HEK293T (cell line): ENCODE data around the gene MED16.

Experiments
- BHLHE40 ChIP-seq: fragments of 450-650 bp; IDR thresholded peaks from 2 replicates; pipeline ENCODE4 v1.6.1; 2016; ENCODE audit warnings: mild to moderate bottlenecking, moderate library complexity, borderline replicate concordance
- FOXA1 ChIP-seq: fragments of 450-650 bp; IDR thresholded peaks from 2 replicates; pipeline ENCODE4 v1.6.1; 2016; ENCODE audit warnings: mild to moderate bottlenecking
- FOXM1 ChIP-seq: fragments of 450-650 bp; IDR thresholded peaks from 2 replicates; pipeline ENCODE4 v1.6.1; 2017; ENCODE audit warnings: mild to moderate bottlenecking, borderline replicate concordance
- SUZ12 ChIP-seq: fragments of 450-650 bp; IDR thresholded peaks from 2 replicates; pipeline ENCODE4 v1.6.1; 2016; ENCODE audit warnings: mild to moderate bottlenecking
- TF ChIP-seq, protein P1 (sequence below): fragments of 450-650 bp; IDR thresholded peaks from 2 replicates; pipeline ENCODE4 v1.6.1; 2016

DNA sequence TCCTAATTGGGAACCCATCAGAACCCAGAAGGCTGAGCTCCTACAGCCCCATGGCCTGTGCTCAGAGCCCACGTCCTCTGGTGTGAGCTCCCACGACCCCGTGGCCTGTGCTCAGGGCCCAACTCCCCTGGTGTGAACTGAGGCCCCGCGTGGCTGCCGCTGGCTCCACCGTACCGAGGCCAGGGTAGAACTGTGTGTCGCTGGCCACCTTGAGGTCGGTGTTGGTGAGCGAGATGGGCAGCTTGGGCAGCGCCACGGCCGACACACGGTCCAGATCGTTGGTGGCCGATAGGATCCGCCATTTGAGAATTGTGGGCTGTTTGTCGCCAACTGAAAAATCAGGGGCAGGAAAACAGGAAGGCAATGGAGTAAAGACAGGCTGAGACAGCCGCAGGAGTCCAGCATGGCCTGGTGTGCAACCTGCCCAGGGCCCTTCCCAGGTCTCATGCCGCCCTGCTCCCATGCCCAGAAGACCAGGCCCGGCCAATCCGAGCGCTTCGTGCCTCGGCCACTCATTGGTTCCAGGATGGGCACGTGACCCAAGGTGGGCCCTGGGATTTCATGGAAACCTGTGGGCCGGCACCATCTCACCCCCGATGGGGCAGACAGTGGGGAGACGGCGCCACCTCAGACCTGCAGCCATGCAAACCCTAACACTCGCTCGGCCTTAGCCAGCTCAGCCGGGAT is 11.5 kb downstream of the MED16 start:
- TF ChIP-seq SUZ12 (no peak), FOXM1 (no peak), BHLHE40 (no peak), FOXA1 (no peak)
- TF ChIP-seq, protein P1, sequence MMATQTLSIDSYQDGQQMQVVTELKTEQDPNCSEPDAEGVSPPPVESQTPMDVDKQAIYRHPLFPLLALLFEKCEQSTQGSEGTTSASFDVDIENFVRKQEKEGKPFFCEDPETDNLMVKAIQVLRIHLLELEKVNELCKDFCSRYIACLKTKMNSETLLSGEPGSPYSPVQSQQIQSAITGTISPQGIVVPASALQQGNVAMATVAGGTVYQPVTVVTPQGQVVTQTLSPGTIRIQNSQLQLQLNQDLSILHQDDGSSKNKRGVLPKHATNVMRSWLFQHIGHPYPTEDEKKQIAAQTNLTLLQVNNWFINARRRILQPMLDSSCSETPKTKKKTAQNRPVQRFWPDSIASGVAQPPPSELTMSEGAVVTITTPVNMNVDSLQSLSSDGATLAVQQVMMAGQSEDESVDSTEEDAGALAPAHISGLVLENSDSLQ: no peak
